Inferior parietal cortex (tissue), 1 donor: ENCODE data around the gene ALDH2.
"Not testable (repeated sequence)": the region's sequence is repeated elsewhere in the genome, so short reads cannot be mapped to it uniquely, and the experiment has no call there.

ENCODE experiments used
- DNase-seq: peaks from one replicate; pipeline ENCODE4 v3.0.0-alpha.2; 2016; ENCODE audit errors: extremely low spot score

ALDH2 gene

GRCh38 chr12:111826992-111827391 is 60.3 kb downstream of the ALDH2 start:
- no peak for DNase-seq

- DNase-seq = no peak
Observed at GRCh38 chr12:111827907-111828306, 61.2 kb downstream of the ALDH2 start.

- no peak for DNase-seq
Observed at GRCh38 chr12:111828338-111828979, 61.7 kb downstream of the ALDH2 start.

GRCh38 chr12:111829635-111830034 is 62.9 kb downstream of the ALDH2 start:
- not testable (repeated sequence) for DNase-seq

- DNase-seq = not testable (repeated sequence)
Observed at GRCh38 chr12:111834740-111835386, 68.1 kb downstream of the ALDH2 start.

- not testable (repeated sequence) for DNase-seq
Observed at GRCh38 chr12:111835531-111836181, 68.9 kb downstream of the ALDH2 start.

GRCh38 chr12:111838353-111838752 is 71.6 kb downstream of the ALDH2 start:
- DNase-seq = no peak

GRCh38 chr12:111840807-111841206 is 74.1 kb downstream of the ALDH2 start:
- DNase-seq = no peak

GRCh38 chr12:111841236-111841749 is 74.6 kb downstream of the ALDH2 start:
- DNase-seq = no peak

GRCh38 chr12:111841750-111842555 is 75.2 kb downstream of the ALDH2 start, which contains the start of gene MAPKAPK5:
Gene MAPKAPK5 (plus strand): TSS chr12:111842228. CDS start chr12:111842734, 506 bp downstream.
- DNase-seq = peak; percentile 96

GRCh38 chr12:111842556-111843396 is 76.0 kb downstream of the ALDH2 start:
- DNase-seq = no peak

- no peak for DNase-seq
Observed at GRCh38 chr12:111846016-111846415, 79.3 kb downstream of the ALDH2 start.

GRCh38 chr12:111850526-111850925 is 83.8 kb downstream of the ALDH2 start:
- DNase-seq = no peak

- no peak for DNase-seq
Observed at GRCh38 chr12:111858186-111858585, 91.5 kb downstream of the ALDH2 start.

GRCh38 chr12:111858778-111859177 is 92.0 kb downstream of the ALDH2 start:
- DNase-seq = no peak

GRCh38 chr12:111864913-111865312 is 98.2 kb downstream of the ALDH2 start:
- DNase-seq = no peak
